GM21515 (cell line): ENCODE measurements around the gene CYP27C1.
"Not testable (repeated sequence)": the region's sequence is repeated elsewhere in the genome, so short reads cannot be mapped to it uniquely, and the experiment has no call there.

Experiments used
- ATAC-seq: cut with Tn5 transposase; IDR thresholded peaks from one replicate; pipeline ENCODE4 v1.9.1; 2021; ENCODE audit not compliant: unreplicated experiment

The CYP27C1 gene

DNA sequence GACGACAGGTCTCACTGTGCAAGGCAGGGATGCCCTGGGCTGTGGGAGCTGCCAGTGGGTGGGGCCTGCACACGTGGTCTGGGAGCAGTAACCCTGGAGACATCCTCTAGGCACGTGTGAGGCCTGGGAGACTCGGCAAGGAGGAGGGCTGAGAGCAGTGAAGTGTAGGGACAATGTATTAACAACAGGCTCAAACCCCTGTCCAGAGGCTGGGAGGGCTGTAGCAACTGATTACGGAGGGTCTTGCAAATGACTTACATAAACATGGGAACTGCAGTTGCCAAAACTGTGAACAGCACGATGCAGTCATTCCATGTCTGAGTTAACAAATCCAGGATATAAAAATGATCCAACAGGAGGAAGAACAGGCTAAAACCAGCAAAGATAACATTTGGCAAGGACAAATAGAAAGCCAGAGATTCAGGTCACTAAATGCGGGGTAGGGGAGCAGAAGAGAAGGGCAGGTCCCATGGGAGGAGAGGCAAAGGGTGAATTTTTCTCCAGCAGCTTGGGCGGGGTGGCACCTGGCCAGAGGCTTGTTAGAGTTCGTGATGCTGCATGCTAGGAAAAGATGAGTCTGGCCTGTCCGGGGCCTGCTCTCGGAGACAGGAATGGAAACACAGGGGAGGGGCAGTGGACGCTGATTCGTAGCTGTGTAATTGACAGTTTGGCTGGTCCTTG lies 44.9 kb downstream of the CYP27C1 start:
- ATAC-seq, result no peak

DNA sequence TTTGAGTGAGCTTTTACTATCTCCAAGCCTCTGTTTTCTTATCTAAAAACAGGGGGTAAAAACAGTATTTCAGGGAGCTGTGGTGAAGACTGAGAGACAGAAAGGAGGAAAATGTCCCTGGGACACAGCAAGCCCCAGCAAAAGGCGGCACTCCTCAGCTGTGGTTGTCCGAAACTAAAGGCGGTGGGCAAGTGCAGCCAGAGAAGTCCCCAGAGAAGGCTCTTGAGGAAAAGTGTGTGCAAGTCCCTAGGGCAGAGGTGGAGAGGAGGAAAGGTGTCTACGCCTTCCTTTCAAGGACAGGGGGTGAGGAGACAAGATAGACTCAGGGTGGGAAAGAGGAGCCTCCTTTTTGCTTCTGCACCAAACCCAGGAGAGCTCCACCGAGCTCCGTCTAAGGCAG lies 45.5 kb downstream of the CYP27C1 start:
- no peak for ATAC-seq

DNA sequence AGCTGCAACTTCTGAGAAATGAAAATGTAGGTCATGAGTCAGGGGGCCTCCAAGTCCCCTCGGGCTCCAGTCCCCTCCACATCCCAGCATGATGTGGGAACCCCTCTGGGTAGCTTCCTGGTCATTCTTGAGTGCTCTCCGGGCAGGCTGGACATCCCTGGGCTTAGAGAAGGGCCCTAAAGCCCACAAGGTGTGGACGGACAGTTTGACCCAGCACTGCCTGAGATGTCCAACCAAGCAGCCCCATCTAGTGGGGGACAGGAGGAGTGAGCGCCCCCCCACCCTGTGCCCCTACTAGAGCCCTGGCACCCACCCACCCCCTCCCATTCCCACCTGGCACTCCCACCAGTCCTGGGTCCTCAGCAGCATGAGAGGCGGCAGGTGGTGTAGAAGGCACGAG lies 46.0 kb downstream of the CYP27C1 start:
- no peak for ATAC-seq

DNA sequence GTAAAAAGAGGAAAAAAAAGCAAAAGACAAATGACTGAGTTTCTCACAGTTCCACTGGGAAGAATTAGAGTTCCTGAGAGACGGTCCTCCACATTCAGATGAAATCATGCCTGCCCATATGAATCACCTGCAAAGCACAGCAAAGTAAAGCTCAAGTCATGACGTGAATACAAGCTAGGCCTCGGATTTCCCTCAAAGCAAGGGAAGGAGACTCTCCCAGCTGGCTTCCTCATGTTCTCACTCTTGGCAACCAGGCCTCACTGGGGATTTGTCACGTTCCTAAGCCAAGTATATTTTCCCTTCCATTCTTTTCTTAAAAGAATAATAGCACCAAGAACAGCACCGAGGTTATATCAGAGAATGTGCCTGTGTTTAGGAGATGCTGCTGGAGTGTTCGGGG lies 47.0 kb downstream of the CYP27C1 start:
- ATAC-seq, result no peak

DNA sequence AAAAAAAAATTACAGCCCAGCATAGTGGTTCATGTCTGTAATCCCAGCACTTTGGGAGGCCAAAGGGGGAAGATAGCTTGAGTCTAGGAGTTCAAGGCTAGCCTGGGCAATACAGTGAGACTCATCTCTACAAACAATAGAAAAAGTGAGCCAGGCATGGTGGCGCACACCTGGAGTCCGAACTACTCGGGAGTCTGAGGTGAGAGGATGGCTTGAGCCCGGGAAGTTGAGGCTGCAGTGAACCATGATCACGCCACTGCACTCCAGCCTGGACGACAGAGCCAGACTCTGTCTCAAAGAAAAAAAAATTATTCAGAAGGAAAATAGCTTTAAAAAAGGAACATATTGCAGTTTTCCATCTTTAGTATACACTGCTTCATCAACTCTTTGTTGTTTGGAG lies 47.8 kb downstream of the CYP27C1 start:
- ATAC-seq, result no peak

DNA sequence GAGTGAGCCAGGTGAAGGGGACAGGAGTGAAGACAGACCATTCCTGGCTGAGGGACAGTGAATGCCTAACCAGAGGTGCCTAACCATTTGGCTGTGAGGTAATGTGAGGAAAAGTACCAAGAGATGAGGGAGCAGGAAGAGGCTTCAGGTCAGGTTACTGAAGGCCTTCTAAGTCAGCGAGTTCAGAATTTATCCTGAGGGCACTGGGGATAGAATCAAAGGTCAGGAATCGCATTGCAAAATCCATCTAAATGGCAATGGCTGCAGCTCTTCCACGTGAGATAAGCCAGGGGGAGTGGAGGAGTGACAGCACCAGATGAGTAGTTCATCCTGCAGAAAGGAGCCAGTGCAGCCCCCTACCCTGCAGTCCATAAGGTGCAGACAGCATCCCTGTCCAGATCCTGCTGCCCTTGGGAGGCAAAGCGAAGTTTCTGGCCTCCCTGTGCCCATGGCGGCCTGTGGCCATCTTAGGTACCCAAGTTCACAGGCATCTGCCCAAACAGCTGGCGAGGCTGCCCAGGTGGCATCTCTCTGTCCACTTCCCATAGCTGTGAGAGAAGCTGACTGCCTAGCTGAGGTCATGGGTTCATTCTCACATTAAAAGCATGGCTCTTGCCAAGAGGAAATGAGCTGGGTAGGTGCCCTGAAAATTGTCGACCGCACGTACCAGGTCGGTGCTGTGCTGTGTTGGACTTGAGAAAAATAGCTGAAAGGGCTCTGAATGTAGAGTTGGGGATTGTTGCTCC lies 49.5 kb downstream of the CYP27C1 start:
- ATAC-seq, result no peak

DNA sequence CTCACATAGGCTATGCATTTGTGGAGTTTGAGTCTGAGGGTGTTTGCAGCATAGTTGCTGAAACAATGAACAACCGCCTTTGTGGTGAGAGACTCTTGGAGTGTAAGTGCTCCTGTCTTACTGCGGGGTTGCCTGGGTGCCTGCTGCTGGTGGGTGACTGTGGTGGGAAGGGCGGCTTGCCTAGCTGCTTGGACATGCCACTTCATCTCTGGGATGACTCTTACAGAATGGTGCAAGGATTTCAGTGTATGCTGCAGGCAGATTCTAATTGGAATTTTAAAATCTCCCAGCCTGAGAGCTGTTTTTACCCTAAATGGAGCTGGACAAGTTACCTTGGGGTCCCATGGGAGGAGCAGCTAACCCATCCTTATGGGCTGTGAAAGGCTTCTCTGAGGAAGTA lies 50.1 kb downstream of the CYP27C1 start:
- ATAC-seq, result no peak

DNA sequence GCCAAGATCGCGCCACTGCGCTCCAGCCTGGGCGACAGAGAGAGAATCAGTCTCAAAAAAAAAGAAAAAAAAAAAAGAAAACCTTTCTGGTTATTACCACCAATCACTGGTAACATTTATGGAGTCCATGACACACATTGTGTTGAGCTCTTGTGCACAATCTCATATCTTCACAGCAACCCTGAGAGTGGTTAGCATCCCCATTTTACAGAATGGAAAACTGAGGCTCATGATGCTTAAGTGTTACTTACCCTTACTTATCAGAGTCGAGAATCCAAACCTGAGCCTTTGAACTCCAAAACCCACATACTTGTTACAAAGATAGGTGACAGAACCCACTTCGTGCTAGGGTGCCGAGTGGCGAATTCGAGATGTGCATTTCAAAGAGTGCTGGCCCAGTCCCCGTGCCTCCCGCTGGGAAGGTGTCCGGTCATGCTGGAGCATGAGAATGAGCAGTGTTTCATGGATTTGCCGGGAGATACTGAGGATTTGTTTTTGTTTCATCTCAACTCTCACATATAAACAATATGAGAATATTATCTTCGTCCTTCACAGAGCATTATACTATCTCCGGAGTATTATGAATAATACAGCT lies 50.9 kb downstream of the CYP27C1 start:
- ATAC-seq, result no peak

DNA sequence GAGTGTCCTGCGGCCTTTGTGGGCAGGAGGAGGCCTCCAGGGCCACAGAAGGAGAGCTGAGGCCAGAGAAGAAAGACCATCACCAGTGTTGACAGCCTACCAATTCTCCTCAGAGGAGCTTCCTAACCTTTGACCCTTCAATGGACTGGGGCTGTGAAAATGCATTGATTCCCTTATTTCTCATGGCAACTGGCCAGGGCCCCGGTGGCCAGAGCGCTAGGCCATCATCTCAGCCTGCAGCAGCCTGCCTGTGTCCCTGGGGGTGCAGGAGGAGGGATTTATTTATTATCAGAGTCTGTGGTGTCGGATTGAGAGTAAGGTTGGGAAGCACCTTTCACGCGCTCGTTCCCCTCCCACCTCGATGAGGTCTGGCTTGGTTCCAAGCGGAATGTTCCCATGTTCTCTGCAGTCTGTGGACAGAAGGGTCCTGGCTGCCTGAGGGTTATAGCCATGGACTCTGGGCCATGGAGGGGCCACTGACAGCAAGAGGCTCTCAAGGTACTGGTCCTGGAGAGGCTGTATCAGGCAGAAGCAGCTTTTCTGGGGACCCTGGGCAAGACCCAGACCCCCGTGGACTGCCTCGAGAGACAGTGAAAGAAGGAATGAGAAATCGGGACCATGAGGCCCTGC lies 53.8 kb downstream of the CYP27C1 start:
- no peak for ATAC-seq

DNA sequence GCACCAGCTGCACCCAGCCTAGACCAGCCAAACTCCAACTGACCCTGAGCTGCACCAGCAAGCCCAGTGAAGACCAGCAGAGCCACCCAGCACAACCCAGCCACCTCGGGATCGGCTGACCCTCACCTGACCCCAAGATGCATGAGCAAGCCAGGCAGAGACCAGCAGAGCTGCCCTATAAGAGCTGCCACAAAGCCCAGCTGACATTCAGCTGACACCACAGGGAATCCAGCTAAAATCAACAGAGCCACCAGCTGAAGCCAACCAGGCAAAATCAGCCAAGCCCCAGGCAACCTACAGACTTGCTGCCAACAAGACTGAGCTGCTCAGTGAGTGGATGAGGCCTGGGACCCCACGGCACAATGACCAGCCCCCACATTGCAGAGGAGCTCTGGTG lies 54.6 kb downstream of the CYP27C1 start:
- ATAC-seq, result no peak

DNA sequence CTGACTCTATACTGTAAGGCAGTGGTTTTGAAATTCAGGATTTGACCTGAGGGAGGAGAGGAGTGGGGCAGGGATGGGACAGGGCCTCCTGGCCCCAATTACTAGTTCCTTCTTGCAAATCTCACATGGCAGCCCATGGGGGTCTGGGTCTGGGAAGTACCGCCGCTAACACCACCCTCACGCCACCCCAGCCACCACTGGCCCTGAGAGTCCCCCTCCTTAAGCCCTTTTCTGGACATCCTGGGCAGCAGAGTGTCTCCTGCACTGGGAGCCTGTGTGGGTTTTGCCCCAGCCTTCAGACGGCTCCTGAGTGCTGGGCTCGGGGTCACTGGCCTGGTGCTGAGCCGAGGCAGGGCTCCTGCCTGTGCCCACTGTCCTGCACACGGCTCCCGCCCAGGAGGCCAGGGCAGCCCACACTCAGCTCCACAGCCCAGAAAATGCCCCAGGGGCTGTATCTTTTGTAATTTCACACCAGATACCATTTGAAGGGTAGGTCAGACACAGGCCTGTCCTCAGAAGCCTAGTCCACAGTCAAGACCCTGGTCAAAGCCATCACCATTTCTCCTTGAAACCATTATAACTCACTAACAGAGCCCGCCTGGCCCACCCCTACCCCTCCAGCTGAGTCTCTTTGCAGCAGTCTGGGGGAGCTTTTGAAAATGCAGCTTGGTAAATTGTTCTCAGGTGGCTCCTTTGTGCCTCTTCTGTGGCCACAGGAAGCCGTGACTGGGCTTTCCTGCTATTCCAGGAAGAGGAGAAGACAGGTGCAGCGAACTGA lies 55.1 kb downstream of the CYP27C1 start:
- no peak for ATAC-seq

DNA sequence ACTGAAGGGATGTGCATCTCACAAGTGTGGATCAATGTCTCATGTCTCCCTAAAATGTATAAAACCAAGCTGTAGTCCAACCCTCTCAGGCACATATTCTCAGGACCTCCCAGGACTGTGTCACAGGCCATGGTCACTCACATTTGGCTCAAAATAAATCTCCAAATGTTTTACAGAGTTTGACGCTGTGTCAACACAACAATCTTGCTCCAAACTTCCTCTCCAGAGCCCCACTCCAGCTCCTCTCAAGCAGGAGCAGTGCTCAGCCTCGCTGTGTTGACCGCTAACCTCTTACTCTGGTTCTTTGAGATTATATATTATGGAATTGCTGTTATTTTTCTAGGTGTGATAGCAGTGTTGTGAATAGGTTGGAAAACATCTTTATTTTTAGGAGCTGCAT lies 56.2 kb downstream of the CYP27C1 start:
- ATAC-seq, result no peak

DNA sequence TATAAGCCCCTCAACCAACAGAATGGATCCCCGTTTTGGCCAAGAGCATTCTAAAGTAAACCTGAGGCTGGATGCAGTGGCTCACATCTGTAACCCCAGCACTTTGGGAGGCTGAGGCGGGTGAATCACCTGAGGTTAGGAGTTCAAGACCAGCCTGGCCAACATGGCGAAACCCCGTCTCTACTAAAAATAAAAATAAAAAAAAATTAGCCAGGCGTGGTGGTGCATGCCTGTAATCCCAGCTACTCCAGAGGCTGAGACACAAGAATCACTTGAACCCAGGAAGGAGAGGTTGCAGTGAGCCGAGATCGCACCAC lies 57.1 kb downstream of the CYP27C1 start:
- ATAC-seq, result not testable (repeated sequence)

DNA sequence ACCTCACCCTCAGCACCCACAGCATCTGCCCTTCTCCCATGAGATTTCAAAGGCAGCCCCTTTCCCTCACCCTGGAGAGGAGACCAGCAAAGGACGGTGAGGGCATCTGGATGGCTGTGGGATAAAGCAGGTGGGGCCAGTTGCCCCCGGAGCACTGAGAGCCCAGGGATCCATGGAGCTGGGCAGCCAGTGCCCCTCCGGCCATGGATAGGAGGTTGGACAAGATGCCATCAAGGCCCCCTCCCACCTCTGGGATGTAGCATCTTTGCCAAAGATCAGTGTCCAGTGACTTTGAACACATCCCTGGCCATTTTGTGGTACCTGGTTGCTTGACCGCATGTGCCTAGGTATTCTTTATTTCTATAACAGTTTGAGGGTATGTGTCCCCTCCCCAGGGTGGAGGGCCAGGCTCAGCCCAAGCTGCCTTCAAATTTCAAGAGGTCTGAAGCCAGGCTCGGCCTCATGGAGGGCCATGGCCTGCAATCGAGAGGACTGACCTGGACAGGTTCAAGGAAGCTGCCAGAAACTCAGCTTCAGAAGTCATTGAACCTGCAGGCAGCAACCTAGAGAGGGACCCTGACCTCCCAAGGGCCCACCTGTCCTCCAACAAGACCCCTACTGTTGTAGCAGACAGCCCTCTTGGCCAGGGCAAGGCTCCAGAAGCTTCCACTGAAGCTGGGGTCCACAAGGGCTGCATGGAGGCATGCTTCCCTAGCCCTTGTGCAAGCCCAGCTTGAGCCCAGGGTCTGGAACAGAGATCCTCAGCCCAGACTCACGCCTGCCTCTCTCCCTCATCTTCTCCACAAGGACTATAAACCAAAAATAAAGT lies 57.6 kb downstream of the CYP27C1 start:
- no peak for ATAC-seq

DNA sequence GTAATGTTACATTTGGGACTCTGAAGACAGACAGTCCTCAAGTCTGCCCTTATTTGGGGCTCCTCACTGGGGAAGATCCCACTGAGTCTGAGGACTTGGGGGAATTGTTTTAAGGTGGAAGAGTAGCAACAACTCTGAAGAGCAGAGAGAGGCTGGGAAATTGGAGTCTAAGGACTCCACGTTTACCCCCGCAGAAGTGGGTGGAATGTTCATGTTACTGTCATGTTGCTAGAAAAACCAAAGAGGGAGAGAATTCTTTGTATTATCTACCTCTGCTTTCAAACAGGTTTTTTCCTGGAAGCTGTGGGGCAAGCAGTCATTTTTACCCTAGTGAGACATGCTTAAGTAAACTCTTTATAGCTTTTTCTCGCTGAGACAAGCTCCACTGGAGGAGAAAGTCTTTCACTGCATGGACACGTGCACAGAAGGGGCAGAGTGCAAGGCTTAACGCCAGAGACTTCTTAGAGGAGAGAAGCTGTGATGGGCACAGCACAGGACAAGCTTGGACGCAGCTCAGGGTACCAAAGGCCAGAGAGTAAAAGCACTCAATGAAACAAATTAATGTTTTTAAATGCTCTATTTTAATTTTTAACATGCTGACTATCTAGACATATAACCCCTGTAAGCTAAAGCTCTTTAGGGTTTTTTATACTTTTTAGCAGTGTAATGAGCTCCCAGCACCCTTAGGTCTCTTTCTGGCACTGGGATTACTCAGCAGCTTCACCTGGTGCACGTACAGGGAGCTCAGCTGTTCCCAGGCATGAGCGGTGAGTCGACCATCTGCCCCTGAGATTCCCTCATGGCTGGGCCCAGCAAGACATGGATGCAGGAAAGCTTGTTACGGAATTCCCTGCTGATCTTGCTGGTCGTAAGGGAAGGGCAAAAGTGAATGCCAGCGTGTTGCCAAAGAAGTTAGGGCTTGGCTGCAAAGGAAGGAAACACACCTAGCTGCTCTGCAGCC lies 58.6 kb downstream of the CYP27C1 start:
- no peak for ATAC-seq

DNA sequence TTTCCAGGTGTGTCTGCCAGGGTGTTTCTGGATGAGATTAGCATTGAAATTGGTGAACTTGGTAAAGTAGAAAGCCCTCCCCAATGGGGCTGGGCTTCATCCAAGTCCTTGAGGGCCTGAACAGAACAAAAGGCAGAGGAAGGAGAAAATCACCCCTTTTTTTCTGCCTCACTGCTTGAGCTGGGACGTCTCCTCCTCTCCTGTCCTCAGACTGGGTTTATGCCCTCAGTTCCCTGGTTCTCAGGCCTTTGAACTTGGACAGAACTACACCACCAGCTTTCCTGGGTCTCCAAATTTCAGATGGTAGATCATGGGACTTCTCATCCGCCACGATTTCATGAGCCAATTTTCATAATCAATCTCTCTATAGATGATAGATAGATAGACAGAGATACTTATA lies 59.4 kb downstream of the CYP27C1 start:
- ATAC-seq, result no peak

DNA sequence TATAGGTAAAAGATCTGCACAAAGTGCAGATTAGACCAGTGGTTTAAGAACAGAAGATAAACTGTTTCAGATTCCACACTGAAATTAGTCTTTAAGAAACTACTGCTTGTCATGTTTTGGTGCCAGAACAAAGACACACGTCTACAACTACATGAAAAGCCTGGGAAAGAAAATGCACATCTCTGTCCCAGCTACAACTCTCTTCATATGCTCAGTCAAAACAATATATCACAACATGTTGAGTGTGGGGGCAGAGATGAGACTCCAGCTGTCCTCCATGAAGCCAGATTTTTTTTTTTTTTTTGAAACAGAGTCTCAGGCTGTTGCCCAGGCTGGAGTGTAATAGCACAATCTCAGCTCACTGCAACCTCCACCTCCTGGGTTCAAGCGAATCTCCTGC lies 60.6 kb downstream of the CYP27C1 start:
- ATAC-seq, result no peak

DNA sequence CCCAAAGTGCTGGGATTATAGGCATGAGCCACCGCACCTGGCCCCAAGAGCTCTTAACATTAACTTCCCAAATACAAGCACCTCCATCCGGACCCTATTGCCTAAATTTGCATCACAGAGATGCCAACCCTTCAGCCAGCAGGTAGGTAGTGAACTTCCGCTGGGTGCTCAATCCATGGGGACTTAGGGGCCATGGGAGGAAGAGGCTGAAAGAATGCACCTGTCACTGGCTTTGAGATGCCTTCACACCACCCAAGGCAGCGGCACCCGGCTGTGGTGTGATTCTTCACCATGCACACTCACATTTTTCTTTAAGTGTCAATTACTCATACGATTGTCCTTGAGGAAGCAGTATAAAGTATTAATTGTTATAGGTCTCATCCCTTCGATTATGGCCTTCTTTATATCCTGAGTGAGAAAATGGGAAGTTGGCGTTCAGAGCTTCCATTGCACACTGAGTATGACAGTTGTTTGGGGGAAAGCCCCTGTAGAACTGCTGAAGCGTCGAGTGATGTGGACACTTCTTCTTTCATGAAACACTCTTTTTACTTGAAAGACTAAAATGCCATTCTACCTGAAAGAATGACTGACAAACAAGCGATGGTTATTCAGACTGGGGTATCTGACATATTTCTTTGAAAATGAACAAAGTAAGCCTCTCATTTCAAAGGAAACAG lies 61.3 kb downstream of the CYP27C1 start:
- ATAC-seq, result no peak
